Measurements from ENCODE around the gene FBLN2.

DNA sequence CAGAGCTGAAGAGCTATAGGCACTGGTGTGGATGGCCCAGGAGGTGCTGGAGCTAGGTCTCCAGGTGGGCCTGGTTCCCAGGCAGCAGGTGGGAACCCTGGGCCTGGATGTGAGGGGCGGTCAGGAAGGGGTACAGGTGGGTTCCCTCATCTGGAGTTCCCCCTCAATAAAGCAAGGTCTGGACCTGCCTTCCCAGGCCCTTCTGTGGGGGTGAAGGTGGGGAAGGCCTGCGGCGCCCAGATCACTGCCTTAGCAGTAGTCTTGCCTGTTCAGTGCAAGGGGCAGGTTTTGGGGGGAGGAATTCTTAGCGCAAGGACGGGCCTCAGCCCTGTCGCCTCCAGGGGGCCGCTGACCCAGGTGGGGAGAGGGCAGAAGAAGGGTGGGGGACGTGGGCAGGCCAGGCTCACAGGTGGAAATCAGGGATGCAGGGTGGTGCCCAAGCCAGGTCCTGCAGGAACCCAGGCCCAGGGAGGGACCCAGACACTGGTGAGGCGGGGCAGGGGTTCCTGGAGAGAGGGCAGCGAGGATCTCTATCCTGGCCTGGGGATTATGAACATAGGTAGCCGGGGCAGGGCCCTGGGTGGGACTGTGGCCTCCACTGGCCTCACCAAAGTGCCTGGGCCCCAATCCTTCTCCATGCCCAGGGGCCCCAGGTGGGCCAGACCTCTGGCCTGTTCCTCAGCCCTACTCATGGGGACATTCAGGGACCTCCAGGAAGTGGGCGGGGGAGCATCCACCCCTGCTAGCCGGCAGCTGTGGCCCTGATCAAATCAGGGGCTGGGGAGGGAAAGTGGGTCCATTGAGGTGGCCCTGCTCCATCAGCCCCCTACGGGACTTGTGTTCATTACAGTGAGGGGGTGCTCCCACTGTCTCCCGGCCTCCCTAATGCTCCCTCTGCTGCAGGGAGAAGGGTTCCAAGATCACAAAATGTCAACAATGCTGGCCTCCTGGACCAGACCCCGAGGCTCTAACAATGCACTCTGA, 43.5 kb upstream of the FBLN2 start:
- TF ChIP-seq CTCF (IDR thresholded peaks at IDR 0.05) (no peak), ZBTB33 (IDR thresholded peaks at IDR 0.05; ENCODE audit: borderline replicate concordance, low read depth) (no peak), EZH2phosphoT487 (IDR thresholded peaks at IDR 0.05; ENCODE audit: borderline replicate concordance, low read depth) (no peak), POLR2AphosphoS5 (IDR thresholded peaks at IDR 0.05; ENCODE audit: low read depth, low read length) (no peak), RXRA (IDR thresholded peaks at IDR 0.05; ENCODE audit: borderline replicate concordance, low read depth) (no peak), SMC3 (IDR thresholded peaks at IDR 0.05; ENCODE audit: low read depth, low read length) (no peak), RFX5 (IDR thresholded peaks at IDR 0.05; ENCODE audit: low read length) (no peak), SIN3A (IDR thresholded peaks at IDR 0.05; ENCODE audit: borderline replicate concordance, low read depth, low read length) (no peak), RAD21 (IDR thresholded peaks at IDR 0.05; ENCODE audit: low read length) (no peak), NRF1 (IDR thresholded peaks at IDR 0.05; ENCODE audit: low read depth, low read length) (no peak)
- TF ChIP-seq, protein P1, sequence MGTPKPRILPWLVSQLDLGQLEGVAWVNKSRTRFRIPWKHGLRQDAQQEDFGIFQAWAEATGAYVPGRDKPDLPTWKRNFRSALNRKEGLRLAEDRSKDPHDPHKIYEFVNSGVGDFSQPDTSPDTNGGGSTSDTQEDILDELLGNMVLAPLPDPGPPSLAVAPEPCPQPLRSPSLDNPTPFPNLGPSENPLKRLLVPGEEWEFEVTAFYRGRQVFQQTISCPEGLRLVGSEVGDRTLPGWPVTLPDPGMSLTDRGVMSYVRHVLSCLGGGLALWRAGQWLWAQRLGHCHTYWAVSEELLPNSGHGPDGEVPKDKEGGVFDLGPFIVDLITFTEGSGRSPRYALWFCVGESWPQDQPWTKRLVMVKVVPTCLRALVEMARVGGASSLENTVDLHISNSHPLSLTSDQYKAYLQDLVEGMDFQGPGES (IDR thresholded peaks at IDR 0.05; ENCODE audit: low read depth, low read length) = no peak
- TF ChIP-seq, protein P2, sequence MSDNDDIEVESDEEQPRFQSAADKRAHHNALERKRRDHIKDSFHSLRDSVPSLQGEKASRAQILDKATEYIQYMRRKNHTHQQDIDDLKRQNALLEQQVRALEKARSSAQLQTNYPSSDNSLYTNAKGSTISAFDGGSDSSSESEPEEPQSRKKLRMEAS (IDR thresholded peaks at IDR 0.05; ENCODE audit: low read depth) = no peak

All from SK-N-SH (cell line).